Endodermal cell (in vitro differentiated cells): Measurements from ENCODE around the gene FHL3. TPM values are rescaled to one million over a fixed set of nuclear protein-coding genes. Genes with fewer than 3 reads are reported as not detected.

ENCODE experiments used
- DNase-seq: peaks from one replicate; pipeline ENCODE4 v3.0.0-alpha.2; 2017
- H3K27ac ChIP-seq: 2 replicates; pipeline ENCODE4 v1.5.1; 2013; ENCODE audit warnings: mild to moderate bottlenecking, low read depth, low read length, moderate library complexity
- H3K27me3 ChIP-seq: 2 replicates; pipeline ENCODE4 v1.6.1; 2013; ENCODE audit warnings: mild to moderate bottlenecking, low read length, moderate library complexity; ENCODE audit not compliant: insufficient read depth, control insufficient read depth, poor library complexity, severe bottlenecking
- H3K36me3 ChIP-seq: 2 replicates; pipeline ENCODE4 v1.7.0; 2013; ENCODE audit warnings: mild to moderate bottlenecking, low read length, moderate library complexity; ENCODE audit not compliant: control insufficient read depth, insufficient read depth
- H3K4me1 ChIP-seq: one replicate; pipeline ENCODE4 v1.7.0; 2013; ENCODE audit warnings: low read length; ENCODE audit not compliant: control insufficient read depth, insufficient read depth
- H3K4me3 ChIP-seq: 2 replicates; pipeline ENCODE4 v1.5.1; 2013; ENCODE audit warnings: mild to moderate bottlenecking, low read length, moderate library complexity
- H3K9ac ChIP-seq: 2 replicates; pipeline ENCODE4 v1.6.1; 2013; ENCODE audit warnings: mild to moderate bottlenecking, low read length, moderate library complexity; ENCODE audit not compliant: poor library complexity, severe bottlenecking; ENCODE audit errors: extremely low read depth
- H3K9me3 ChIP-seq: 2 replicates; pipeline ENCODE4 v1.6.1; 2013; ENCODE audit warnings: mild to moderate bottlenecking, low read length, moderate library complexity; ENCODE audit not compliant: control insufficient read depth
- H3K27ac Mint-ChIP-seq: 2 replicates; pipeline ENCODE4 v1.8.0; 2020; ENCODE audit warnings: mixed read lengths
- H3K27me3 Mint-ChIP-seq: 2 replicates; pipeline ENCODE4 v1.8.0; 2021; ENCODE audit warnings: mild to moderate bottlenecking, mixed read lengths; ENCODE audit not compliant: insufficient read depth
- H3K36me3 Mint-ChIP-seq: 2 replicates; pipeline ENCODE4 v1.8.0; 2020; ENCODE audit warnings: low read depth, mixed read lengths
- H3K4me1 Mint-ChIP-seq: 2 replicates; pipeline ENCODE4 v1.8.0; 2020; ENCODE audit warnings: mixed read lengths
- H3K4me3 Mint-ChIP-seq: 2 replicates; pipeline ENCODE4 v1.8.0; 2020; ENCODE audit warnings: mild to moderate bottlenecking, moderate library complexity, mixed read lengths
- H3K9me3 Mint-ChIP-seq: 2 replicates; pipeline ENCODE4 v1.8.0; 2020; ENCODE audit warnings: mild to moderate bottlenecking, mixed read lengths
- WGBS, 2 experiments: methylation state at CpG; one replicate each; pipeline versions ENCODE4 v1.1.5 to v1.1.7; 2013; ENCODE audit warnings: missing lambda C conversion rate in 2 of 2, mixed read lengths in 1 of 2; ENCODE audit not compliant: insufficient coverage in 1 of 2, insufficient read length in 1 of 2; 5-methylcytosine and 5-hydroxymethylcytosine counted together
- total RNA-seq, 2 donors: library from RNA; stranded (reverse); fragmentation: NEBNext Ultra II Directional in 1 of 2; extraction: Animal tissue kit (Norgen Biotek cat#: 25700) in 1 of 2; gene quantifications; 2 replicates in 1 of 2; 3 replicates in 1 of 2; pipeline ENCODE4 v1.2.1, GENCODE V29; 2021
- TF ChIP-seq, protein P1 (sequence below): fragments of 200-600 bp; sonication (generic); conservative IDR thresholded peaks from 2 replicates; pipeline ENCODE4 v1.5.0; 2021; ENCODE audit warnings: antibody characterized with exemption, mild to moderate bottlenecking

The FHL3 gene
- total RNA-seq, 2 donors from 2014 or later = 20.5 to 20.6 TPM

DNA sequence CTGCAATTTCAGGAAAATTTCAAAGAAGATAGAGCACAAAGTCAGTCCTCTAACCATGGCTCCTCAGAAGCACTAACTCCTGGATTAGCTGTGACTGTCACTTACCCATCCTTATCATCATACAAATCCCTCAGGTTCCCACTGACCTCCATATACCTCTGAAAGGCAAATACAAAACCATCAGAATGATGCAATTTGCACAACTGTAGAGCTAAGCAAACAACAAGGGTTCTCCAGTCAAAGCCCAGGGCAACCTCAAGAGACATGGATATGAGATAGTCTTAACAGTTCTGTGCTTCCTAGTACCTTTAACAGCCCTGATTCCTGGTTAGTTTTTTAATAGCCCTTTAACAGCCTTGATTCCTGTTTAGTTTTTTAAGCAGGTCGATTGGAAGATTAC, 17.6 kb downstream of the FHL3 start:
- Histone ChIP-seq H3K27me3 (no peaks in the 10 kb centered on the region), H3K9me3 (no peaks in the 10 kb centered on the region), H3K36me3 (peaks cover 52% of the 10 kb centered on the region), H3K27ac (no peak overlapping the region), H3K9ac (no peak overlapping the region), H3K4me3 (no peak overlapping the region), H3K4me1 (no peaks in the 10 kb centered on the region)
- Mint-ChIP-seq H3K9me3 (no peaks in the 10 kb centered on the region), H3K36me3 (peaks cover 38% of the 10 kb centered on the region), H3K4me3 (no peak overlapping the region), H3K4me1 (peaks cover 5% of the 10 kb centered on the region), H3K27me3 (no peaks in the 10 kb centered on the region), H3K27ac (no peak overlapping the region)
- TF ChIP-seq, protein P1, sequence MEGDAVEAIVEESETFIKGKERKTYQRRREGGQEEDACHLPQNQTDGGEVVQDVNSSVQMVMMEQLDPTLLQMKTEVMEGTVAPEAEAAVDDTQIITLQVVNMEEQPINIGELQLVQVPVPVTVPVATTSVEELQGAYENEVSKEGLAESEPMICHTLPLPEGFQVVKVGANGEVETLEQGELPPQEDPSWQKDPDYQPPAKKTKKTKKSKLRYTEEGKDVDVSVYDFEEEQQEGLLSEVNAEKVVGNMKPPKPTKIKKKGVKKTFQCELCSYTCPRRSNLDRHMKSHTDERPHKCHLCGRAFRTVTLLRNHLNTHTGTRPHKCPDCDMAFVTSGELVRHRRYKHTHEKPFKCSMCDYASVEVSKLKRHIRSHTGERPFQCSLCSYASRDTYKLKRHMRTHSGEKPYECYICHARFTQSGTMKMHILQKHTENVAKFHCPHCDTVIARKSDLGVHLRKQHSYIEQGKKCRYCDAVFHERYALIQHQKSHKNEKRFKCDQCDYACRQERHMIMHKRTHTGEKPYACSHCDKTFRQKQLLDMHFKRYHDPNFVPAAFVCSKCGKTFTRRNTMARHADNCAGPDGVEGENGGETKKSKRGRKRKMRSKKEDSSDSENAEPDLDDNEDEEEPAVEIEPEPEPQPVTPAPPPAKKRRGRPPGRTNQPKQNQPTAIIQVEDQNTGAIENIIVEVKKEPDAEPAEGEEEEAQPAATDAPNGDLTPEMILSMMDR = no peak
- DNase-seq = no peak
- 91% methylated on average over 1 of the region's 1 CpG; no CpG with 5 or more reads in 1 of the 2 experiments for WGBS, 2 experiments

DNA sequence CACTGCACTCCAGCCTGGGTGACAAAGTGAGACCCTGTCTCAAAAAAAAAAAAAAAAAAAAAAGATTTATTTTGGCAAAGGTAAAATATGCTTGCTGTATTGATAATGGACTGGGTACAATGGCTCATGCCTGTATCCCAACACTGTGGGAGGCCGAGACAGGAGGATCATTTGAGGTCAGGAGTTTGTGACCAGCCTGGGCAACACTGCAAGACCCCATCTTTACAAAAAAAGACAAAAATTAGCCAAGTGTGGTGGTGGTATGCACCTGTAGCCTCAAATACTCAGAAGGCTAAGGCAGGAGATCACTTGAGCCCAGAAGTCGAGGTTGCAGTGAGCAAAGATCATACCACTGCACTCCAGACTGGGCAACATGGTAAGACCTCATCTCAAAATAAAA, 21.8 kb downstream of the FHL3 start:
- TF ChIP-seq, protein P1 = no peak
- peaks cover 93% of the 10 kb centered on the region for H3K36me3 ChIP-seq
- H3K4me3 Mint-ChIP-seq = no peak overlapping the region
- H3K4me1 Mint-ChIP-seq = no peaks in the 10 kb centered on the region
- WGBS, 2 experiments = 73 to 85% methylated on average over 1 to 2 of the region's 2 CpGs
- no peaks in the 10 kb centered on the region for H3K27me3 Mint-ChIP-seq
- H3K36me3 Mint-ChIP-seq = peaks cover 76% of the 10 kb centered on the region
- no peaks in the 10 kb centered on the region for H3K9me3 Mint-ChIP-seq
- H3K9me3 ChIP-seq = no peaks in the 10 kb centered on the region
- H3K4me3 ChIP-seq = no peak overlapping the region
- no peak overlapping the region for H3K27ac Mint-ChIP-seq
- H3K9ac ChIP-seq = no peak overlapping the region
- H3K27me3 ChIP-seq = no peaks in the 10 kb centered on the region
- H3K27ac ChIP-seq = no peak overlapping the region
- DNase-seq = no peak
- no peaks in the 10 kb centered on the region for H3K4me1 ChIP-seq

DNA sequence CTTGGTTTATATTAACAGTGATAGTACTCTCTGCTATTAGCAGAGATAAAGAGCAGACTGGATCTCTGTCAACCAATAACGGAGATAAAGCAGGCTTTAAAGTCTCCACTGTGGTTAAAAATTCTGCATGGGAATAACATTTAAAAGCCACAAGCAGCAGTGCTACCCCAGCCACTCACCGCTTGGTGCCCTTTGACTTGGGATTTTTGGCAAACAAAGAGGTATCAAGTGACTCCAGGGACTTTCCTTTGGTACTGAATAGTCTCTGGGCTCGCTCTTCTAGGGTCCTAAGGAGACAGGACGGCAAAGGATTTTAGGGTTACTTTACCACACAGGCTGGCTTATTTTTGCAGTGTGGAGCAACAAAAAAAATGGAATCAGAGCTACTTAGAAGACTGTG, 26.8 kb downstream of the FHL3 start:
- Histone ChIP-seq H3K36me3 (peaks cover 82% of the 10 kb centered on the region), H3K27ac (no peak overlapping the region), H3K9ac (no peak overlapping the region), H3K27me3 (no peaks in the 10 kb centered on the region), H3K9me3 (peaks cover 3% of the 10 kb centered on the region), H3K4me1 (no peaks in the 10 kb centered on the region), H3K4me3 (no peak overlapping the region)
- TF ChIP-seq, protein P1 = no peak
- Mint-ChIP-seq H3K4me1 (no peaks in the 10 kb centered on the region), H3K36me3 (peaks cover 83% of the 10 kb centered on the region), H3K4me3 (no peak overlapping the region), H3K27ac (no peak overlapping the region), H3K9me3 (peaks cover 6% of the 10 kb centered on the region), H3K27me3 (no peaks in the 10 kb centered on the region)
- no peak for DNase-seq
- WGBS, 2 experiments = 93 to 95% methylated on average over 4 of the region's 4 CpGs
